GM18867 (cell line): Measurements from ENCODE around the gene KLK5.

Experiments
- ATAC-seq: cut with Tn5 transposase; IDR thresholded peaks from one replicate; pipeline ENCODE4 v1.9.1; 2021; ENCODE audit warnings: mild to moderate bottlenecking, moderate library complexity; ENCODE audit not compliant: unreplicated experiment

The KLK5 gene

DNA sequence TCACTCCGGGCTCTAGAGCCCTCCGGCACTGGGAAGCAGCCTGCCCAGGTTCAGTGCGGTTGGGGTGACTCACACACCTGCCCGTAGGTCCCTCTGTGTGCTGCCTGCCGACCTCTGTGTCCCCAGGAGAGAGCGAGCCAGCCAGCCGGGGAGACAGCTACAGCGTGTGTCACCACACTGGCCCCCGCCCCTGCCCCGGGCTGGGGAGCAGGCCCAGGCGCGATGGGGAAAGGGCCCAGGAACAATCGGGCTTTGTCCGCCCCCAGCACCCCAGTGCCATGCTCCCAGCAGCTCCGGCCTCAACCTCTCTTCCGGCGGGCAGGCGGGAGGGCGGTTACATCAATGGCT lies 16.5 kb upstream of the KLK5 start, which contains the start of gene KLK6:
Gene KLK6, minus strand, starts transcription at position 179 of the 348 bp plus-strand sequence. CDS start 1,487 bp downstream, outside the sequence.
- no peak for ATAC-seq

DNA sequence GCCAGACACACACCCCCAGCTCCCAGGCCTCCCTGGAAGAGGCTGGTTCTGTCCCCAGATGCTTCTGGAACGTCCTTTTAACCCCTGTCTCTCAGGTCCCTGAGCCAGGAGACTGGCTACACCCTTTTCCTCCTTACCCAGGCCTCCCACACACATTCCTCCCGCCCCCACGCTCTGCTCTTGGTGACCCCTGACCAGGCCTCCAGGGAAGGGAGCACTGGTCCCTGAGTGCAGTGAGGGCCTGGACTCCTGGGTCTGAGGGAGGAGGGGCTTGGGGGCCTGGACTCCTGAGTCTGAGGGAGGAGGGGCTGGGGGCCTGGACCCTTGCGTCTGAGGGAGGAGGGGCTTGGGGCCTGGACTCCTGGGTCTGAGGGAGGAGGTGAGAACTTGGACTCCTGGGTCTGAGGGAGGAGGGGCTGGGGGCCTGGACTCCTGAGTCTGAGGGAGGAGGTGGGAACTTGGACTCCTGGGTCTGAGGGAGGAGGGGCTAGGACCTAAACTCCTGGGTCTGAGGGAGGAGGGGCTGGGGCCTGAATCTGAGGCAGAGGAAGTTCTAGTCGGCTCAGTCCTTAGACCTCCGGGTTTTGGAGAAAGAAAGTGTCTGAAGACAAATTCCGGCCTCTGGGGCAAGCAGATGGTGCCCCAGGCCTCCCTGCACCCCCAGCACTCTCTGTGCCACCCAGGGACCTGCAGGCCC lies 16.0 kb upstream of the KLK5 start:
- no peak for ATAC-seq

DNA sequence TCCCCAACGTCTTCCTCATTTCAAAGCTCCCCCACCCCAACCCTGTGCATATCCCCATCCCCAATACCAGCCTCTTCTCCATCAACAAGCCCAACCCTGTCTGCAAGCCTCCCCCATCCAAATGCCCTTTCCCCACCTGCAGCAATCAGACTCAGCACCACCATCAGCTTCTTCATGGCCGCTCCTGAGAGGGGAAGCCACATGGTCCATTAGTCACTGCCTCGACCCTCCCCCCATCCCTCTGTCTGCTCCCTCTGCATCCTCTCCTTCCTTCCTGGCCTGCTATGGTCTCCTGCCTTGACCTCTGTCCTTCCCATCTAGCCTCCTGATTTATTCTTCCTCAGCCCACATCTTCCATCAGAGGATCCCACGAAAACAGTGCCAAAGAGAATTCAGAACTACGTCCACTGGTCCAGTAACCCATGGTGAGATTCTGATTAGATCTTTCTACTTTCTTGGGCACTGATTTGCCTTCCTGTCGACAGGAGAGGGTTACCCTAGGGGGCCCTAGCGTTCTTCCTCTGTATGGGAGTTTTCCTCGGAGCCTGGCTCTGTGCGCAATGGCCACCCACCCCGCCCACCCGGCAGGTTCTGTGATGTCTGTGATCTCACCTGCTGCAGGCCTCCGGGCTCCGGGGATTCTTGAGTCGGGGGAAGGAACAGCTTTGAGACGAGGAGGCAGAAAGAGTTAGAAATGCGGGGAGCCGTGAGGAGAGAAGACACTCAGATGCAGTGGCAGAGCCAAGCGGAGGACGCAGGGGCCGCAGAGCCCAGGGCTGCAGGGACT lies 15.3 kb upstream of the KLK5 start:
- ATAC-seq = no peak

DNA sequence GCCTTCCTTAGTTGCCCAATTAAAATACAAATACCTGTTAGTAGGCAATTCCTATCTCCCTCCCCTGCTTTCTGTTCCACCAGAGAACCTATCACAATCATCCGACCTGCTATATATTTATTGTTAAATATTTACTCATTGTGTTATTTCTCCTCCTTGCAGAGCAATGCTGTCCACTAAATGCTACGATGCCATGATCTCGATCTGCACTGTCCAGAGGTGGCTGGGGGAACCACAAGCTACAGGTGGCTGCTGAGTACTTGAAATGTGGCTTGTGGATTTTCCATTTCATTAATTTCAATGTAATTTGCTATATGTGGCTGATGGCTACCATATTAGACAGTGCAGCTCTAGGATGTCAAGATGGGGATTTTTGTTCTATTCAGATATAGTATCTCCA lies 11.4 kb upstream of the KLK5 start:
- ATAC-seq = no peak

DNA sequence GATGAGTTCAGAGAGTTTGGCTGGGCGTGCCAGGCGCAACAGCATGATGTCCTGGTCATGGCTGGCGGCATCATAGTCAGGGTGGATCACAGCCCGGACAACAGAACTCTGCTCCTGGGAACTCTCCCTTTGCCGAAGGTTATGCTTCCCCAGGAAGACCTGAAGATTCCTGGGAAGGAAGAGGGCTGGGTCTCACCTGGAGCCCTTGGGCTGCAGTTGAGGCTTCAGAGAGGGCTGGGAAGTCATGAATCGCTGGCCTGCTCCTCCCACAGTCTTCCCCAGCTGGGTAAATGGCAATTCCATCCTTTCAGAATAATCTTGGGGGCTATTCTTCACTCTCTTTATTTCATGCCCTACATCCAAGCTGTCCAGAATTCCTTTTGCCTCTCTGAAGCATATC lies 10.5 kb upstream of the KLK5 start:
- ATAC-seq = no peak

DNA sequence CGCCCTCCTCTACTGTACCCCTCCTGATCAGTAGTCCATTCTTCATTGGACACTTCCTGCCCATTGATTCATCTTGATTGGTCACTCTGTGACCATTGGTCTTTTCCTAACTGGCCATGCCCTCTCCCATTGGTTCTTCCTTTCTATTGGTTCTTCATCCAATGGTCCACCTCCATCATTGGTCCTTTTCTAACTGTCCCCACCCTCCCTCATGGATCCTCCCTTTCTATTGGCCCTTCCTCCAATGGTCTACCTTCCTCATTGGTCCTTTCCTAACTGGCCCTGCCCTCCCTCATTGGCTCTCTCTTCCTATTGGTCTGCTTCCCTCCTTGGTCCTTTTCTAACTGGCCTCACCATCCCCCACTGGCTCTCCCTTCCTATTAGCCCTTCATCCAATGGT lies 9.4 kb upstream of the KLK5 start:
- no peak for ATAC-seq

DNA sequence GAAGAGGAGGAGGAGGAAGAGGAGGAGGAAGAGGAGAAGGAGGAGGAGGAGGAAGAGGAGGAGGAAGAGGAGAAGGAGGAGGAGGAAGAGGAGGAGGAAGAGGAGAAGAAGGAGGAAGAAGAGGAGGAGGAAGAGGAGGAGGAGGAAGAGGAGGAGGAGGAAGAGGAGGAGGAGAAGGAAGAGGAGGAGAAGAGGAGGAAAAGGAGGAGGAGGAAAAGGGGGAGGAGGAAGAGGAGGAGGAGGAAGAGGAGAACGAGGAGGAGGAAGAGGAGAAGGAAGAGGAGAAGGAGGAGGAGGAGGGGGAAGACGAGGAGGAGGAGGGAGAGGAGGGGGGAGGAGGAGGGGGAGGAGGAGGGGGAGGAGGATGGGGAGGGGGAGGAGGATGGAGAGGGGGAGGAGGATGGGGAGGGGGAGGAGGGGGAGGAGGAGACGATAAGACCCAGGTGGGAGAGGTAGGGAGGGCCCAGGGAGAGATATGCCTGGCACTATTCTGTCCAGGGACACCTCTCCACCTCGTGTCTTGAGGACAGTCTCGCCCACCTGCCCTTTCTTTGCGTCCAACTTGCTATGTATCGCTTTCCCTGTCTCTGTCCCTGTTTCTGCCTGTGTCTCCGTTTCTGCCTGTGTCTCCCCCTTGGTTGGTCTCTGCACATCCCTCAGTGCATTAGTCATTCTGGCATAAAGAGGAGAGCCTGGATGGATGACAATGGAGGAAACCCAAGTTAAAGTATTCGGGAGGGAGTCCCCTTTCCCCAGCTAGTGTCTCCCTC lies 7.1 kb upstream of the KLK5 start:
- ATAC-seq = no peak

DNA sequence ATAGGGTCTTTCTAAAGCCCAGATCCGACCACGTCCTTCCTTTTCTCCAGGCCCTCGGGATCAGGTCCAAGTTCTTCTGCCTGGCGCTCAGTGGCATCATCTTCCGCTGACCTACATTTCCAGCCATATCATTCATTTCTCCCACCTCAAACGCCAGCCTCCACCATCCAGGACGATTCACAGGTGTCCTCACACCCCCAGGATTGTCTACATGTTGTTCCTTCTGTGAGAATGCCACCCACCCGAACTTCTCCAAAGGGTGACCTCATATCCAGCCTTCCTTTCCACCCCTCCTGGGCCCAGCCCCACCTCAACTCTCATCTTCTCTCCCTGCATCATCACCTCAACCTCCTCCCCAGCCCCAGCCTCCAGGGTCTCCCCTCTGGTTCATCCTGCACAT lies 4.7 kb upstream of the KLK5 start:
- ATAC-seq = no peak

DNA sequence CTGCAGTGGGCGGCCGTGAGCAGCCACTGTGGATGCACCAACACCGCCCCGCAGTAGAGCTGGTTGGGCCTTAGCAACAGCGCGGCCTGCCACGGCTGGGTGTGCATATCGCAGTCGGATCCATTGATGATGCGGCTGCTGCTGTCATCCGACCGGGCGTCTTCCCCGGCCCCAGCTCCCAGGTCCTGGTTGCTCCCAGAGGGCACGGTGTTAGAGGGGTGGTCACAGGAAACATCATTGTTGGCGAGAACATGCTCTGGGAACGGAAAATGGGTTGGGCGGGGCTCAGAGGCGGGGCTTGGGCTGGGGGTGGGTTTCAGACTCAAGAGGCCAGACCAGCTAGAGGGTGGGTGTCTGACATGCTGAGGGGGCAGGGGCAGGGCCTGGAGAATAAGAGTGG lies 3.0 kb downstream of the KLK5 start:
- no peak for ATAC-seq

DNA sequence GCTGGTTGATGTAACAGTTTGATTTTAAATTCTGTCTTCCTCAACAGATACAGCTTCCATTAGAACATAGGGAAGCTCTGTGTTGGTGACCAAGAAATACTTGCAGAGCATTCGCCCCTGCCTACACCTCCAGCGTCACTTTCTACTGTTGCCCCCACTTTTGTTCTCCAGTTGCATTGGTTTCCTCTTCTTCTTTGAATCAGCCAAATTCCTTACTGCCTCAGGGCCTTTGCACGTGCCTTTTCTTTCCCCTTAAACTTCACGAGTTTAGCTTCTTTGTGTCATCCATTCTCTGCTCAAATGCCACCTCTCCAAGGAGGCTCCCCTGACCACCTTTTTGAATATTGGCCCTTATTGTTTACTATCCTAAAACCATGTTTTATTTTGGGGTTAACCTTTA lies 5.7 kb downstream of the KLK5 start:
- ATAC-seq = no peak

DNA sequence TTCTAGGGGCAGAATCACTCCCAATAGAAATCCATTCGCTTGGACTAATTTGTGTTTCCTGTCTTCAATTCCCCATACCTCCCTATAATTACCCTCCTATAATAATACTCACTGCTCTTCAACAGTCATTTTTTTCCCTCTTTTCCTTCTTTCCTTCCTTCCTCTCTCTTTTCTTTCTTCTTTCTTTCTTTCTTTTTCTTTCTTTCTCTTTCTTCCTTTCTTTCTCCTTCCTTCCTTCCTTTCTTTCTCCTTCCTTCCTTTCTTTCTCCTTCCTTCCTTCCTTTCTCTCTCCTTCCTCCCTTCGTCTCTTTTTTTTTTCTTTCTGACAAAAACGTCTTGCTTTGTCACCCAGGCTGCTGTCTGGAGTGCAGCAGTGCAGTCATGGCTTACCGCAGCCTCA lies 8.0 kb downstream of the KLK5 start:
- no peak for ATAC-seq

DNA sequence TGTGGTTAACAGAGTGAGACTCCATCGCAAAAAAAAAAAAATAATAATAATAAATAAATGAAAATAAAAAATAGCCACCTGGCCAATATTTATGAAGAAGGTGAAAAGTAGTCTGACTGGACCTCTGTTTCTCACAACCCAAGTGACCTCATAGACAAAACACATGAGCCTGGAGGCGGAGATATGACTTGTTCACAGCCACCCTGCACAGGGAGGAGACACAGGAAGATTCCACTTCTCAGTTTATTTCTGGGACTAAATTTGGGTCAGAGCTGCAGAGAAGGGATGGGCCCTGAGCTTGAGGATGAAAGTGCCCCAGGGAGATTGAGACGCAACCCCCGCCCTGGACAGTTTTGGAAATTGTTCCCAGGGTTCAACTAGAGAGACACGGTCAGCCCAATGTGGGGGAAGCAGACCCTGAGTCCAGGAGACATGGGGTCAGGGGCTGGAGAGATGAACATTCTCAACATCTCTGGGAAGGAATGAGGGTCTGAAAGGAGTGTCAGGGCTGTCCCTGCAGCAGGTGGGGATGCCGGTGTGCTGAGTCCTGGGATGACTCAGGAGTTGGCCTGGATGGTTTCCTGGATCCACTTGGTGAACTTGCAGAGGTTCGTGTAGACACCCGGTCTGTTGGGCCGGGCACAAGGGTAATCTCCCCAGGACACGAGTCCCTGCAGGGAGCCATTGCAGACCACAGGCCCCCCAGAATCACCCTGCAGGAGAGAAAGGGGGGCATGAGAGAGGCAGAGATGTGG lies 9.6 kb downstream of the KLK5 start:
- ATAC-seq = no peak

DNA sequence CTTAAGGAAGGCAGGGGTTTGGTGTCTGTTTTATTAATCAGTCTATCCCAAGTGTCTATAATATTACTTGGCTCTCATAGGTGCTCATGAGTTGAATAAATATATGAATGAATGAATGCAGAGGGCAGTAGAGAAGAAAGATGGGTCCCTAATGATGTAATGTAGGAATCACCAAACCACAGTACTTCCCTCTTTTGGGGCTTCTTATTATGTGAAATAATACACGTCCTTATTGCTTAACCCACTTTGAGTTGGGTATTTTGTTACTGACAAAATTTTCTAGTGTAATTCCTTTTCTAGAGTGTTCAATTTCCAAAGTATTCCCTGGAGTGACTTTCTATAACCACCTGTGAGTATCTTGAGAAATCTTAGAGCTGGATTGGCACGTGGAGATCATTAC lies 13.2 kb downstream of the KLK5 start:
- ATAC-seq = no peak

DNA sequence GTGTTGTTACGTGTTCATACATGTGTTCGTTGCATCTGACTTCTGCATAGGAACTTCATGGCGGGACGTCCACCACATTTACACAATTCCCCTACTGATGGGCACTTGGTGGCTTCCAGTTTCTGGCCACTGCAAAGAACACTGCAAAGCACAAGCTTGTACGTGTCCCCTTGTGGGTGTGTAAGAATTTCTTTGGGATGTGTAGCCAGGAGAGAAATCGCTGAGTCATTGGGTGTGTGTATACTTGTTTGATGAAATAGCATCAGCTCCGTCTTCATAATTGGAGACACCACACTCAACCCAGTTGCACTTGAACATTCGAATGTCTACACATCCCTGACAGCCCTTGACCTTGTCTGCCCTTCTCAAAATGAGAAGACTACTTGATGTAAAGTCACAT lies 19.2 kb downstream of the KLK5 start:
- no peak for ATAC-seq

DNA sequence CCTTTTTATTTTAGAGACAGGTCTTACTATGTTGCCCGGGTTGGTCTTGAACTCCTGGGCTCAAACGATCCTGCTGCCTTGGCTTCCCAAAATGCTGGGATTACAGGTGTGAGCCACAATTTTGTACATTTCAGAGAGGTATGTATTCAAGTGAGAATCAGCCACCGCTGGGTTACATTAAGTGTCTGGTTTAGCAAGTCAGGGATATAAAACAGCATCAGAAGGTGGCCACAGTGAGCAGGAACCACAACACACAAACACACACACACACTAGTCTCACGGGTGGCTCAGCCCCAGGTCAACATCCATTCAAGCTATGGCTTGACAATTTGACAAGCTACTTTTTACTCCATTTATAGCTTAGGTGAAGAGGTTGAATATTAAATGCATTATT lies 20.2 kb downstream of the KLK5 start:
- no peak for ATAC-seq

DNA sequence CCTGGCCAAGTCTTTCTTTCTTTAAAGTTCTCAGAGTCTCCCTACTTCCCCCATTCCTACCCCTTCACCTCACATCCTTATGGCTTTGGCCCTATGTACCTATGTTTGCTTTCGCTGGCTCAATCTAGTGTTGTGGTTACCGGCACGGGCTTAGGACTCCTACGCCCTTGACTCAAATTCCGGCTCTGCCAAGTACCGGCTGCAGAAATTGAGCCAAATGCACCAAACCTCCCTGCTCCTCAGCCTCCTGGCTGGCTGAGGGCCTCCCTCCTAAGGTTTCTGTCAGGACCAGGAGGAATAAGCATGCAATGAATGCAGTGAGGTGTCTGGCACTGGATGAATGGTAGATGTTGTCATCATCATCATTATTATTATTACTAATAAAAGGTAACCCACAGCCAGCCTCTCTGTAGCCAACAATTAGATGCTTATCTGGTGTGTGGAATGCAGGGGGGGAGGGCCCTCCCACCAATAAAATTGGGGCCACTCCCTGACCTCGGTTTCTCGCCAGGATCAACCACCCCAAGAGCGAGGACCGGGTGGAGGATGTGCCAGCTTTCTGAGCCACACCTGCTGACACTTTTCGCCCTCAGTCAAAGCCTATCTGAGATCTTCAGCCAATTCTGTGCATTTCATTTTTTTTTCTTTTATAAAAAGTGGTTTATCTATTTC lies 20.7 kb downstream of the KLK5 start:
- no peak for ATAC-seq

DNA sequence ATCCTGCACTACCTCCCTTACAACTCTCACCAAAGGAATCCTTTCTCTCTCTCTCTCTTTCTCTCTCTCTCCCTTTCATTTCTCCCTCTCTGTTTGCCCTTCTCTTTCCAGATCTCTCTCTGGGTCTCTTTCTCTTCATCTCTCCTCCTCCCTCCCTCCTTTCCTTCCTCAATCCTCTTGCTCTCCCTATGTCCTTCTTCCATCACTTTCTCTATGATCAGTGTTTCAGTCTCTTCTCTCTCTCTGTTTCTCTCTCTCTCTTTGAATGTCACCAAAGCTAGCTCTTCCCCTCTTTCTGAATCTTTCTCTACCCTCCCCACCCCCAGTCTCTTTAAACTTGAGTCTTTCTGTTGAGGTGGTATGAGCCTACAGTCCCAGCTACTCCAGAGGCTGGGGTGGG lies 21.8 kb downstream of the KLK5 start:
- ATAC-seq = no peak

DNA sequence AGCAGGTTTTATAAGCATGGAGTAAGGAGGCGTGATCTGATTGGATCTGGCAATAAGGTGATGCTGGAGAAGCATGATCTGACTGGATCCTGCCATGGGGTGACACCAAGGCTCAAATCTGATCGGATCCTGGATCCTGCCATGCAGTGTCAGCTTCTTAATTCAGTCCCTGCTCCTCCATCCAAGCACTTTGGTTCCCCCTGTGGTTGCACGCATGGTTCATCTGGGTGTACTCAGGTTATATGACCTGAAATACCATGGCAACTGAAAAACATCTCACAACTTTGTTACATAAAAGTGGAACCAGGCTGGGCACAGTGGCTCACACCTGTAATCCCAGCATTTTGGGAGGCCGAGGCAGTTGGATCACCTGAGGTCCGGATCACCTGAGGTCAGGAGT lies 24.0 kb downstream of the KLK5 start:
- ATAC-seq = no peak

DNA sequence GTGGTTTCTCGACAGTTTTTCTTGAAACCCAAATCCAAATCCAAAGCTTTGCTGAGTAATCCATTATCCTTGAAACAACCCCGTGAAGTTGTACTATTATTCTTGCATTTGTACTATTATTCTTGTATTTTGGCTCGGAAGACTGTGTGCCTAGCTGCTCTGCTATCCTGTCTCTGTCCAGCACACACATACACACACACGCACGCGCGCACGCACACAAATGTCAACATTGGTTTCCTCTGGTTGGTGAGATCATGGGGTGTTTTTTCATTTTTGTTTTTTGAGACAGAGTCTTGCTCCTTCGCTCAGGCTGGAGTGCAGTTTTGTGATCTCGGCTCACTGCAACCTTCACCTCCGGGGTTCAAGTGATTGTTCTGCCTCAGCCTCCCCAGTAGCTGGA lies 26.7 kb downstream of the KLK5 start:
- ATAC-seq = no peak

DNA sequence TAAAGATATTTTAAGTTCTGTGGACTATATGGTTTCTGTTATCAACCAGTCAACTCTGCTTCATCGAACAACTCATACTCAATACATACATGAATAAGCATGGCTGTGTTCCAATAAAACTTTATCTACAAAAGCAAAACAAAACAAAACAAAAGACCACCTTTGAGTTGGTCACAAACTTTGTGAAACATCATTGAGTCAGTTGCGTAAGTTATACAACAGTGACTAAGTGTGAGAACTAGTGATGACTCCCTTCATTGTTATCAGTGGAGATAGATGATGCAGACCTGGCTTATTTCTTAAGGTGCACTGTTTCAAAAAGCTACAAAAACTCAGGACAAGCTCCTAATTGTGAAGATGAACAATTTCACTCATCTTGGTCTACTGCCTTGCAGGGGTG lies 27.1 kb downstream of the KLK5 start:
- no peak for ATAC-seq

DNA sequence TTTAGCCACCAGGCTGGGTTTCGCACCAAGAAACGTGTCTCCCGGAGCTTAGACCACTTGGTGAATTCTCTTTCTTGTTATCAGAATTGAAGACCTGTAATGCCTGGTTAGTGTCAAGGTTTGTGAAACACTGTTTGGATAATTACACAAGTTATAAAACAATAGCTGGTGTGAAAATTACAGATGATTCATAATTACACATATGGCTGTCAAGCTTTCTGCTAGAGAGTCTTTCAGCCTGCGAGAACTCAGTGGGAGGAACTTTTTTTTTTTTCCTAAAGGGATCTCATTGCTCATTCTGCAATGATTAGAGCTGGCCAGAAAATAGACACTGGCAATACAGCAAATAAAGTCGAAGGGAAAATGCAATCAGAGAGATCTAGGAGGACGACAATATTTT lies 28.3 kb downstream of the KLK5 start:
- no peak for ATAC-seq
